Stimulated activated naive B cell treated with anti-CD40 and anti-IgM and Interleukin-4, amounts not matched to agents 10 μg/mL and 1 μg/mL and 100 μg/mL, for 72 hours (primary cell): Measurements from ENCODE around the gene FSIP2.
"Not testable (repeated sequence)": the region's sequence is repeated elsewhere in the genome, so short reads cannot be mapped to it uniquely, and the experiment has no call there.

ENCODE experiments used
- ATAC-seq, 2 donors: fragments of 150-1000 bp; cut with Tn5 transposase; replicated peaks; 2 replicates each; pipeline ENCODE4 v1.10.0; 2021; ENCODE audit warnings: moderate library complexity in 1 of 2
- DNase-seq: peaks from one replicate; pipeline ENCODE4 v3.0.0; 2021
- H3K27ac Mint-ChIP-seq: one replicate; pipeline ENCODE4 v1.8.0; 2022; ENCODE audit warnings: mild to moderate bottlenecking, mixed read lengths
- H3K27me3 Mint-ChIP-seq, 2 donors: one replicate each; pipeline ENCODE4 v1.8.0; 2022; ENCODE audit warnings: mixed read lengths in 2 of 2
- H3K36me3 Mint-ChIP-seq, 2 donors: one replicate each; pipeline ENCODE4 v1.8.0; 2022; ENCODE audit warnings: mixed read lengths in 2 of 2, mild to moderate bottlenecking in 1 of 2
- H3K4me1 Mint-ChIP-seq, 2 donors: one replicate each; pipeline ENCODE4 v1.8.0; 2022; ENCODE audit warnings: mixed read lengths in 2 of 2, mild to moderate bottlenecking in 1 of 2
- H3K4me3 Mint-ChIP-seq, 2 donors: one replicate each; pipeline ENCODE4 v1.8.0; 2022; ENCODE audit warnings: mild to moderate bottlenecking in 2 of 2, mixed read lengths in 2 of 2, moderate library complexity in 1 of 2
- H3K9me3 Mint-ChIP-seq, 2 donors: one replicate each; pipeline ENCODE4 v1.8.0; 2022; ENCODE audit warnings: mixed read lengths in 2 of 2, mild to moderate bottlenecking in 1 of 2

FSIP2 gene

DNA sequence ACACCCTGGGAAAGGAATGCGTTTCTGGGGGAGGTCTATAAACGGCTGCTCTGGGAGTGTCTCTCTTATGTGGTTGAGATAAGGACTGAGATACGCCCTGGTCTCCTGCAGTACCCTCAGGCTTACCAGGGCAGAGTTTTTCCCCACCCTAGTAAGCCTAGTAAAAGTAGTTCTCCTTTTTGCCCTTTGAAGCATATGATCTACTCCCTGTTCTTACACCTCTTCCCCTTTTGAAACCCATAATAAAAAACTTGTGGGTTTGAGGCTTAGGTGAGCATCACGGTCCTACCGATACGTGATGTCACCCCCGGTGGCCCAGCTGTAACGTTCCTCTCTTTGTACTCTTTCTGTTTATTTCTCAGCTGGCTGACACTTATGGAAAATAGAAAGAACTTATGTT, 97.4 kb downstream of the FSIP2 start:
- DNase-seq (no peak), ATAC-seq (no peak)
- peaks cover 10% of the 10 kb centered on the region in 2 donors for H3K9me3 Mint-ChIP-seq
- no peaks in the 10 kb centered on the region for H3K27me3 Mint-ChIP-seq
- no peaks in the 10 kb centered on the region for H3K4me1 Mint-ChIP-seq
- H3K4me3 Mint-ChIP-seq: no peak overlapping the region
- peak overlapping the region; percentile 51 for H3K27ac Mint-ChIP-seq
- H3K36me3 Mint-ChIP-seq: peaks cover 2 to 7% of the 10 kb centered on the region in 2 donors

DNA sequence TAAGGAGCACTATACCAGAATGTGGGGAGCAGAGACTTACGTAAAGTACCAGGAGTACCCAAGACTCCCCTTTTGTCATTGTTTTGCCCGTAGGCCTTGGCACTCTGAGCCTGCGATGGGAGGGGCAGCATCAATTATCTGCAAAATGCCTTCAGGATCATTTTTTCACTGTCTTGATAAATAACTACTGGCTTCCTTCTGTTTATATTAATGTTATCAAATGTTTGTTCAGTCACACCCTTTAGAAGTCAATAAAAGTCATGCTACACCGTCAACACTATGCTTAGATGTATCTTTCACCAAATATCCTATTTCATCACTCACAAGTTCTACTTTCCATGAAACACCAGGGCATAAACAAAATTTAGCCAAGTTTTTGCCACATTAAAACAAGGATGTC, 116.3 kb downstream of the FSIP2 start:
- H3K27ac Mint-ChIP-seq: no peak overlapping the region
- no peak overlapping the region for H3K4me3 Mint-ChIP-seq
- H3K27me3 Mint-ChIP-seq: no peaks in the 10 kb centered on the region
- H3K36me3 Mint-ChIP-seq: peaks cover under 1 to 9% of the 10 kb centered on the region in 2 donors
- peaks cover 0 to 17% of the 10 kb centered on the region in 2 donors for H3K9me3 Mint-ChIP-seq
- H3K4me1 Mint-ChIP-seq: no peaks in the 10 kb centered on the region
- no peak for DNase-seq
- ATAC-seq: no peak

DNA sequence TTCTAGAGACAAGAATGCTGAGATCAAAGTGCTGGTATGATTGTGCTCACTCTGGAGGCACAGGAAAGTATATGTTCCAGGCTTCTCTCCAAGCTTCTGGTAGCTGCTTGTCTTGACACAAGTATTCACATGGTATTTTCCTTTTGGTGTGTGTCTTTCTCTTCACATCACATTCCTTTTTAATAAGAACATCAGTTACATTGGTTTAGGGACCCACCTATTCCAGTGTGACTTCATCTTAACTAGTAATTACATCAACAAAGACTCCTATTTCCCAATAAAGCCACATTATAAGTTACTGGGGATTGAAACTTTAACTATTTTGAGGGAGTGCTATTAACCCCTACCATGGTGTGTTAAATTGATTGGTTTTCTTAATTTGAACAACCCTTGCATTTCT, 119.1 kb downstream of the FSIP2 start:
- Mint-ChIP-seq H3K27me3 (no peaks in the 10 kb centered on the region), H3K4me1 (no peaks in the 10 kb centered on the region), H3K27ac (no peak overlapping the region), H3K36me3 (peaks cover 0 to 3% of the 10 kb centered on the region in 2 donors), H3K9me3 (peaks cover 0 to 5% of the 10 kb centered on the region in 2 donors), H3K4me3 (no peak overlapping the region)
- ATAC-seq (no peak), DNase-seq (no peak)

DNA sequence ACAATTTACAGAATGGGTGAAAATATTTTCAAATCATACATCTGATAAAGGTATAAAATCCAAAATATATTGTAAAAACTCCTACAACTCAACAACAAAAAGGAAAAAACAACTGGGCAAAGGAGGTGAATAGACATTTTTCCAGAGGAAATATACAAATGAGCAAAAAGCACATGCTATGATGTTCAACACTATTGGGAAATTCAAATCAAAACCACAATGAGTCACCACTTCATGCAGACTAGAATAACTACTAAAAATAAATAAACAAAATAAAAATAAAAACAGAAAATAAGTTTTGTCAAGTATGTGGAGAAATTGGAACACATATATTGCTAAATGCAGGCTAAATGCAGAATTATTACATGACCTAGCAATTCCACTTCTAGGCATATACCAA, 120.9 kb downstream of the FSIP2 start:
- DNase-seq (no peak), ATAC-seq (no peak)
- Mint-ChIP-seq H3K27ac (no peak overlapping the region), H3K36me3 (peaks cover 0 to 3% of the 10 kb centered on the region in 2 donors), H3K9me3 (peaks cover 0 to 4% of the 10 kb centered on the region in 2 donors), H3K4me1 (no peaks in the 10 kb centered on the region), H3K27me3 (no peaks in the 10 kb centered on the region), H3K4me3 (no peak overlapping the region)

DNA sequence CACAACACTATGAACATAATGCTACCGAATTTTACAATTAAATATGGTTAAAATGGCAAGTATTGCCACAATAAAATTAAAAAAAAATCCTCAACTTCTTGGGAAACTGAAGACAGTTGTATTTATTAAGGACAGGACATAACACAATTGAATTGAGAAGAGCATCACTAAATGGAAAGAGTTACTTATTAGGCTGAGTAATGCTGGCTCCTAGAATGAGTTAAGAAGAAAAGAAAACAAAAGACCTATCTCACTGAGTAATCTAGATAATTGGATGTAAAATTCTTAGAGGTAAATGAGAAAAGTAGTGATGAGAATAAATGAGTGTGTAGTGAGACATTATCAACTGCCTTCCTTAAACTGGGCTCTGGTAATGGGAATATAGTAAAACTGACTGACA, 121.7 kb downstream of the FSIP2 start:
- Mint-ChIP-seq H3K9me3 (peaks cover 0 to 4% of the 10 kb centered on the region in 2 donors), H3K4me1 (no peaks in the 10 kb centered on the region), H3K27ac (no peak overlapping the region), H3K27me3 (no peaks in the 10 kb centered on the region), H3K36me3 (peaks cover 0 to 4% of the 10 kb centered on the region in 2 donors), H3K4me3 (no peak overlapping the region)
- DNase-seq (no peak), ATAC-seq (no peak)

DNA sequence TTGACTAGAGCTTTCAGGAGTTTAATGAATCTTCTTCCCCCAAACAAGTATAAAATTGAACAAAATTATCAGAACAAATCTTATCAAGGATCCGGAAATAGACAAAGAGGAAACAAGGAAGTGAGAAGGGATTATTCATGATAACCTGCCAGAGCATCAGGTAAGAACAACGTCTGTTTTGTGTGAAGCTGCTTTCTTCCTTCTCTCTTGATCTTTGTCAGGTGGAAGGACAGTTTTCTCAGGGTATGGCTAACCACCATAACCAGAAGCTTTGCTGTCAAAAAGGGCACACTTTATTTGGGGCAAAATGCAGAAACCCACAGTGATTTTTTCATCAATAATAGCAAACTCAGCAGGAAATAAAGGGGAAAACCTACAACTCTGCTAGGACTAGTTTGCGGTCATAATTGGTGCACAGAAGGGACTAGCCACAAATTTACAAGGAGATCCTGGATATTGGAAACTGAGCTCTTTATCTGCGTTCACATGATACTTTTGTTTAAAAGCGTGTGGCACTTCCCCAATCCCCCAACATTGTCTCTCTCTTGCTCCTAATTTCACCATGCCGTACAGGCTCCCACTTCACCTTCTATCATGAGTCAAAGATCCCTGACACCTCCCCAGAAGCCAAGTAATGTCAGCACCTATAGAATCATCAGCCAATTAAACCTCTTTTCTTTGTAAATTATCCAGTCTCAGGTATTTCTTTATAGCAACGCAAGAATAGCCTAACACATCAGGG, 124.2 kb downstream of the FSIP2 start:
- peaks cover 3 to 4% of the 10 kb centered on the region in 2 donors for H3K9me3 Mint-ChIP-seq
- no peak overlapping the region for H3K4me3 Mint-ChIP-seq
- no peak overlapping the region for H3K27ac Mint-ChIP-seq
- DNase-seq (no peak), ATAC-seq (no peak)
- H3K36me3 Mint-ChIP-seq: peaks cover 0 to 4% of the 10 kb centered on the region in 2 donors
- no peaks in the 10 kb centered on the region for H3K4me1 Mint-ChIP-seq
- no peaks in the 10 kb centered on the region for H3K27me3 Mint-ChIP-seq

DNA sequence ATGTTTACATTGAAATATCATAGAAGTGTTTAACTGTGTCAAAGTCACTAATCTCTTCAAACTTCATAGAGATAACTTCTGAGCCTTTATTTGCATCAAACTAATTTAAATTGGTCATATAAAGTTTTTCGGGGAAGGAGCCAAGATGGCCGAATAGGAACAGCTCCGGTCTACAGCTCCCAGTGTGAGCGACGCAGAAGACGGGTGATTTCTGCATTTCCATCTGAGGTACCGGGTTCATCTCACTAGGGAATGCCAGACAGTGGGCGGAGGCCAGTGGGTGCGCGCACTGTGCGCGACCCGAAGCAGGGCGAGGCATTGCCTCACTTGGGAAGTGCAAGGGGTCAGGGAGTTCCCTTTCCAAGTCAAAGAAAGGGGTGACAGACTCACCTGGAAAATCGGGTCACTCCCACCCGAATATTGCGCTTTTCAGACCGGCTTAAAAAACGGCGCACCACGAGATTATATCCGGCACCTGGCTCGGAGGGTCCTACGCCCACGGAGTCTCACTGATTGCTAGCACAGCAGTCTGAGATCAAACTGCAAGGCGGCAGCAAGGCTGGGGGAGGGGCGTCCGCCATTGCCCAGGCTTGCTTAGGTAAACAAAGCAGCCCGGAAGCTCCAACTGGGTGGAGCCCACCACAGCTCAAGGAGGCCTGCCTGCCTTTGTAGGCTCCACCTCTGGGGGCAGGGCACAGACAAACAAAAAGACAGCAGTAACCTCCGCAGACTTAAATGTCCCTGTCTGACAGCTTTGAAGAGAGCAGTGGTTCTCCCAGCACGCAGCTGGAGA, 126.1 kb downstream of the FSIP2 start:
- not testable (repeated sequence) for H3K36me3 Mint-ChIP-seq, ATAC-seq, H3K27me3 Mint-ChIP-seq, H3K9me3 Mint-ChIP-seq, H3K27ac Mint-ChIP-seq, H3K4me1 Mint-ChIP-seq, H3K4me3 Mint-ChIP-seq, DNase-seq

DNA sequence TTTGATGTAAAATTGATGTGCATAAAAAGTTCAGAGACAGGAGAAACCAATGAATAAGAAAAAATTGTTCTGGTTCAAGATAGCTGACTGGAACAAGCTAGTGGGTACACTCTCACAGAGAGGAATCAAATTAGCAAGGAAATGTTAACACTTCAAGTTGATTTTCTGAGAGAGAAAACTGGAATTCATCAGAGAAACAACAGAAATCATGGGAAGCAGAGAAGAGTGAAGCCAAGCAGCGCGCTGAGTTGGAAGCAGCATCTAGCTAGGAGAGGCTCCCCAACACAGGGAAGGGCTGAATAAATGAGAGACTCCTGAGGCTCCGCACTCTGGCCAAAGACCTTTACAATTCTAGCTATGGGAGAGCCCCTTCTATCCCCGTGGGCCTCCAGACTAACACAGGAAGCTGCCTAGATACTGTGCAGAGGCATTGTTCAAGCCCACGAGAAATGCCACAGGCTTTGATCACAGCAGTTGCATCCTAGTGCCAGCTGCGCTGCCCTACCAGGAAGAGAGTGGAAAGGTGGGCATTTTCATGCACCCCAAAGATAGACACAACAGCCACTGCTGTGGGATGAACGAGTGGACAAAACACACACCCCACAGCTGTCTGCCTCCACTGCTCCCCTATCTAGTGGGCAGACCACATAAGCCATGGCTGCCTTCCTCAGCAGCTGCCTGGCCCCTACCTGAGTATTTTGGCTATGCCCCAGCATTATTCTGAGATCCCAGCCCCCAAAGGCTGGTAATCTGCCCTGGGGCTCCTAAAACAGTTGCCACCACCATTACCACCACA, 136.7 kb downstream of the FSIP2 start:
- no peak overlapping the region for H3K27ac Mint-ChIP-seq
- no peaks in the 10 kb centered on the region for H3K4me1 Mint-ChIP-seq
- ATAC-seq: peak in 1 of 2 donors; percentile 39
- H3K36me3 Mint-ChIP-seq: peaks cover 0 to 3% of the 10 kb centered on the region in 2 donors
- no peak for DNase-seq
- H3K27me3 Mint-ChIP-seq: no peaks in the 10 kb centered on the region
- H3K9me3 Mint-ChIP-seq: no peaks in the 10 kb centered on the region
- no peak overlapping the region for H3K4me3 Mint-ChIP-seq

DNA sequence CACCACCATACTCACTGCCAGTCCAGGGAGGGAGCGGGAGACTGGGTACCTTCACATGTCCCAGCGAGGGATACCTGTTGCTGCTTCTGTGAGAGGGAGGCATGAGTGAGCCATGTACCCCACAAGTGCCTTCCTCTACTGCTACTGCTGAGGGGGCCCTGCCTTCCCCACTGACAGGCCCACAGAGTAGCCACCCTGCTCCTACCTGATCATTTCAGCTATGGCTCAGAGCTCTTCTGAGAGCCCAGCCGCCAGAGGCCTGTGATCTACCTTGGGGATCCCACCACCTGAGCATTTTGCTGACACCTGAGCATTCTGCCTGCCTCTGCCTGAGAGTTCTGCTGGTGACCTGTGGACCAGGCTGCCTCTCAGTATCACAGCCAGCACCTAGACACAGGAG, 137.6 kb downstream of the FSIP2 start:
- no peaks in the 10 kb centered on the region for H3K27me3 Mint-ChIP-seq
- ATAC-seq (peak in 1 of 2 donors; percentile 18), DNase-seq (no peak)
- no peaks in the 10 kb centered on the region for H3K4me1 Mint-ChIP-seq
- peaks cover 0 to 3% of the 10 kb centered on the region in 2 donors for H3K36me3 Mint-ChIP-seq
- no peak overlapping the region for H3K4me3 Mint-ChIP-seq
- no peaks in the 10 kb centered on the region for H3K9me3 Mint-ChIP-seq
- no peak overlapping the region for H3K27ac Mint-ChIP-seq

DNA sequence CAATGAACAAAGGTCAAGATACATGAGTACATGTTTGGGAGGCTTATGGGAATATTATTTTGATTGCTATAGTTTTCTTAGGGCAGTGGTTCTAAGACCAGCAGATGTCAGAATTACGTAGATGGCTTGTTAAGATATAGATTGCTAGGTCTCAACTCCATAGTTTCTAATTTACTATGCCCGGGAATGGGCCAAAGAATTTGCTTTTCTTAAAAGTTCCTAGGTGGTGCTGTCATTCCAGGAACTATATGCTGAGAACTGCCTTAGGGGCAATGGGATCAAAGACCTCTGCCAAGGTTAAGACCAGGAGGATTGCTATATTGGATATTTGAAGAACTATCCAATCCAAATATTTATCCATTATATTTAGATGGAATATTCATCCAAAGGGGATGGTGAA, 141.8 kb downstream of the FSIP2 start:
- H3K9me3 Mint-ChIP-seq: peaks cover 0 to 5% of the 10 kb centered on the region in 2 donors
- H3K4me3 Mint-ChIP-seq: no peak overlapping the region
- ATAC-seq (no peak), DNase-seq (no peak)
- no peak overlapping the region for H3K27ac Mint-ChIP-seq
- no peaks in the 10 kb centered on the region for H3K27me3 Mint-ChIP-seq
- H3K36me3 Mint-ChIP-seq: peaks cover 2 to 3% of the 10 kb centered on the region in 2 donors
- no peaks in the 10 kb centered on the region for H3K4me1 Mint-ChIP-seq
